HG03439 (cell line): ENCODE measurements around the gene LRFN5.
"Not testable (repeated sequence)": the region's sequence is repeated elsewhere in the genome, so short reads cannot be mapped to it uniquely, and the experiment has no call there.

ENCODE experiments used
- ATAC-seq: cut with Tn5 transposase; IDR thresholded peaks from one replicate; pipeline ENCODE4 v1.9.1; 2021; ENCODE audit warnings: mild to moderate bottlenecking, moderate library complexity; ENCODE audit not compliant: unreplicated experiment

LRFN5 gene

DNA sequence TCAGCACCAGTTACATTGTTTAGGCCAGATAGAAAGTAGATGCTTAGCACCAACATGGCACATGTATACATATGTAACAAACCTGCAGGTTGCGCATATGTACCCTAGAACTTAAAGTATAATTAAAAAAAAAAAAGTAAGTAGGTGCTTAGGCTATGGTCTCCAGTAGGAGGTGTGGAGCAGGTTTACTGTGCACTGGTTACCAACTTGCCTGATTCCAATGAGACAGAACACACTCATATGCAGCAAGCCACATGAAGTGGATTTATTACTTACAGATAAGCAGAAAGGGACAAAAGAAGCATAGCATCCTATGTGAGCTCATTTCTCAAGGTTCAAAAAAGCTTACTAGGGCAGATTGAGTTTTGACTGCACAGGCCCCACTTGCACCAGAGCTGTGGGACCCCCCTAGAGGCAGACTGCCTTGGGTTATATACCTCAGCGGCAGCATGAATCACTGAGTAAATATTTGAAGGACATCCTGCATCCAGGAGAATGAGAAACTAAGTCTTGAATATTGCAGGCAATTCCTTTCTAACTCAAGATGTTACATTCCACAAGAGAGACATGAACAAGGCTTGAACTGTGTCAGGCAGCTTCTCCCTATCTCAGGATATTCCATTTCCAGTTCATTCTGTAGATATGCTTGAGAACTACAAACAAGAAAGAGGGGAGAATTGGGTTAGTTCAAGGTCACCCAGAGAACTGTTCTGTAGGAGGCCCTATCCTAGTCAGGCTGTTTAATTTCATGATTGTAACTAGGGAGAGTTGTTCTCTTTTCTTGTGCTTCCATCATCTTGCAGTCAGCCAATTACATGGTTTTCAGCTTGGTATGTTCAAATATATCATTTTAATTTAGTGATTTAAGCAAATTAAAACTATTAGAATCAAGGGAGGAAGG is 30.1 kb downstream of the LRFN5 start:
- no peak for ATAC-seq

DNA sequence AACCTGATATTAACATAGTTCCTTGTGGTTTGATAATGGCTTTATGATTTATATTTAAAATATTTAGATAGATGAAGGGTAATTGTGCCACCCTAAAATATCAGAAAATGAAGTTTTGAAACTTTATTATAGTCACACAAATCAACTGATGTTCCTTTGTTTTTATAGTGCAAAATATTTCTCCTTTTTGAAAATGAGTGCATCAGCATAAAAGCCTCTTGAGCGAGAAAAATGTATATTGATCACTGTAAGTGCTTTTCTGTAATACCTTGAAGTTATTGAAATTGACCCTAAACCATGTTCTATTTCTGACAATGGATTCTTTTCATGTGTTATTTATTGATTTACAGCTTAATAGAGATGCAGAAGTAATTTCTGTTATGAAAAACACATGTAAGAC is 35.0 kb downstream of the LRFN5 start:
- ATAC-seq, result no peak

DNA sequence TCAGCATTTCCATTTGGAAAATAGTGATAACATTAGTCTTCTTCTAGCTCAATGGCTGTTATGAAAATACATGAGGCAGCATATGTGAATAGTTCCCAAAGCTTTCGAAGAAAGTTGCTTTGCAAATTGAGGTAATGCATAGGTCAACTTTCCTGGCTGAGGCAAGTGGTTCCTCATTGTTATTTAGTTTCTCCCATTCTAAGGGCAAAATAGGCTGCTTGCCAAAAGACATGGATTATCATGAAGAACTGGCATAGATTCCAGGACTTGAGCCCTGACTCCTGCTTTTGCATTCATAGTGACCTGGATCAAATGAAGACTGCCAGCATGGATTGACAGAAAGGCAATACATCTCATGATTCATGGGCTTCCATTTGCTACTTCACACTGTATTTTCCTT is 35.7 kb downstream of the LRFN5 start:
- no peak for ATAC-seq

DNA sequence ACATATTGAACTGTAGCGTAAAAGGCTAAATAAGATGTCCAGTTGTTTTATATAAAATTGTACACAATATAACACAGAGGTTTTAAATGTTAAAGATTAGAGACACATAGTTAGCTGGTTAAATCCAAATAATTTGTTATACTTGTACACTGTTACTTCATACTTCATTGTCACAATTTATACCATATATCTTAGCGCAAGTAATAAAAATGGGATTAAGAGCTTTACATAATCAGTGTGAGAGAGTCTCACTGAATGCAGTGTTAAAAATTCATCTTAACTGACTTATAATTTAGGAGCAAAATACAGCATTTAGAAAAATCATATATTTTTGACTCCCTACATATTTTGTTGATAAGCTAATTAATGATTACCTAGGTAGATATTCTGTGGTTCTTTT is 36.1 kb downstream of the LRFN5 start:
- ATAC-seq, result no peak

DNA sequence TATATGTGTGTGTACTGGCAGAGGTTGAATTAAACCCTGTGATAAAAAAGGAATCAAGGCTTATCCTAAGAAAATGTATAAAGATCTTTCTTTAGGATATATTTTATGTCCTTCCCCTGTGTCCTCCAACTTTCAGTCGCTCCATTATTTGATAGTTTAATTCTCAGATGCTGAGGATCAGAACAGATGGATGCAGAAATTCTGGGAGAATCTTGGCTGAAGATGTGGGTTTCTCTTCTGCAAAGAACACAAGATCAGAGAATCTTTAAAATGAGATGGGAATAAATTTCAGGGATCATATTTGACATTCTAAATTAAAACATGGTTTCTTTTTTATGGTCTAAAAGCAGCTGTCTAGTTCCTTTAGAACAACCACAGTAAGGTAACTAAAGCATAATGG is 37.9 kb downstream of the LRFN5 start:
- ATAC-seq, result no peak

DNA sequence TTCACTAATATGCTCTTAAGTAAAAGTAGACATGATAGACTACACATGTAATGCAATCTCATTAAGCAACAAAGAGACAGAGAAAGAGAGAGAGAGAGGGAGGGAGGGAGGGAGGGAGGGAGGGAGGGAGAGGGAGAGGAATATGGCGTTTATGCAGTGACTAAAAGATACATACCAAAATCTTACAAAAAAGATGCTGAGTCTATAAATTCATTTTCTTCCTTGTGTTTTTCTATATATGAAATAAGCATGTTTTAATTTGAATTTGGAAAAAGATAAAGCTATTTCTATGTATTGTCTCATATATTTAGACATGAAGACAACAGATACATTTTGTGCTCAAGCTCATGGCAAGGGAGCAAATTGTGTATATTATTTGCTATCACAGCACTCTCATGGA is 44.1 kb downstream of the LRFN5 start:
- no peak for ATAC-seq

DNA sequence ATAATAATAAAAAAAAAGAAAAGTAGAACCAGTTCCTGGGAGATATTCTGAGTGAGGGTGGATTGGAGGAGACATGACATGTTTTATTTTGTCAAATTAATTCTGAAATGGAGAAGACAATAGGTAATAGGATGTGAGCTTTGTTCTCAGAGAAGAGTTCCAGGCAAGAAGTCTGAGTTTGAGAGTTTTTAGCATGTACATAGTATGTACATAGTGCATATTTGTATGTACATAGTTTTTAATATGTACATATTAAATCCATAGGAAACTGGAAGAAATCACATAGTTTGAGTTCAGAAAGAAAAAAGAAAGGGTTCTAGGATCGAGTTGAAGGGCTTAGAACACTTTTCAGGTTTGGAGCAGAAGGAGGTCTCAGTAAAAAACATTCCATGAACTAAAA is 47.5 kb downstream of the LRFN5 start:
- no peak for ATAC-seq

DNA sequence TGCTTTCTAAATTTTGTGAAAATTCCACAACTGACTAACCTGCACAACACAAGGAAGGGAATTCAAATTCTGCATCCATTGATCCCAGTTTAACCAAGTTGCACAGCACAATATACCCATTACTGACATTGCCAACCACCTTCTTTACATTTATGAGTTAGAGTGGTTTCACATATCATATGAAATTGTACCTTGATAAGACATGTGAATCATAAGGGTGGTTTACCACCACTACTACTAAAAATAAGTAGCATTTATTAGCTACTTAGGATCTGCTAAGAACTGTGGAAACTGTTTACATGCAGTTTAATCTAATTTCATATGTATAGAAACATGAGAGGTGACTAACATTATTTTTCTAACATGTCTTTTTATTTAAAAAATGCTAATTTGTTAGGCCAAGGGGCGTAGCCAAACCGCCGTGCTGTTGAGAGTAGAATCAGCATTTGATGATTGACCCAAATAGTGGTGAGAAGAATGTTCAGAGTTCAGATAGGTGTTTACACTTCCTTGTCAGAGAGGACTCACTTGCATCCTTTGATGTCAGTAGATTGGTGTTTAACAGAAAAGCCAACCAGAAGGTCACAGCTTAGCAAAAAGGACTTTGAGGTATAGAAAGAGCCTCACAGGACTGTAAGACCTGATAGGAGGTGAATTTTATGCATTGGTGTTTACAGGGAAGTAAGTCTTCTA is 56.2 kb downstream of the LRFN5 start:
- no peak for ATAC-seq

DNA sequence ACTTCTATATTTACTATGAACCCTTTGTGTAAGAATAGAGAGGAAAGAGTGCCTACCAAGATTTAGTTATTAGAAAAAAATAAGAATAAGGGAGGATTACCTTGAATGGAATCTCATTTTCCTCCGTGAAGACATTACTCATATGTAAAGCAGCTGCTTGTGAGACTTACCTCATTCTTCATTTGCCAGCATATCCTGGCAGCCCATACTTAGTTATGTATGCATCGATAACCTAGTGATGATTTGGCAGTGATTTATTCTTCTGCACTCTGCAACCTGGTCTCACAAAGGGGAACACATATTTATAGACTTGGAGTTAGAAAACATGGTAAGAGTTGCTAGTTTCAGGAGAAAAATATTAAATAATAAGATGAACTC is 56.8 kb downstream of the LRFN5 start:
- no peak for ATAC-seq

DNA sequence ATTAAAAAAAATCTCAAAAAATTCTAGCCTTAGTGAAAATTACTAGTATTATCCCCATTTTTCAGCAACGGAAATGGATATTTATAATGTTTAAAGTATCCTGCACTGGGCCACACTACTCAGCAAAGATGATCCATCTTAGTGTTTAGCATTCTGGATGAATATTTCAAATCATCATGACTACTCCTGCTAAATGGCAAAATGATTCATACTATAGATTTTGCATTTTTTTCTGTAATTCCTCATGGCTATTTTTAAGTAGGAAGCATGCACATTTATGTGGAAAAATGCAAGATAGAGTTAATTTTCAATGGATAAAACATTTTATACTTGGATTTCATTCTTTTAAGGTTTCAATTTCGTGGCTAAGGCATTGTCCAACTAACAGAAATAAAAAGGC is 59.6 kb downstream of the LRFN5 start:
- no peak for ATAC-seq

DNA sequence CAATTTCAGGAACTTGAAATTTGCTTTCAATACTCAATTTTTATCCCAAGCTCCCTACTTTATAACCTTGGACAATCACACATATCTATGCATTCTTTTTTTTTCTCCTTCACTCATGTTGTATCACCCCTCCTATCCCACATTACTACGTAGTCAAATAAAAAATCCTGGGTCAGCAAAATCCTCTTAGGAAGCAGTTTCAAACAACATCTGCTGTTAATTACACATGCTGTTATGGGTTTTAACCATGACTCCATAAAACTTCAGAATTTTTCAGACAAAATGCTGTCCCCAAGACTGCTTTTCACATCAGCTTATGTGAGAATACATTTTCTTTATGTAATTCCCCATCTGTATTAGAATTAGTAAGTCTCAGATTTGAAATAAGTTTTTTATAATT is 61.7 kb downstream of the LRFN5 start:
- ATAC-seq, result no peak

DNA sequence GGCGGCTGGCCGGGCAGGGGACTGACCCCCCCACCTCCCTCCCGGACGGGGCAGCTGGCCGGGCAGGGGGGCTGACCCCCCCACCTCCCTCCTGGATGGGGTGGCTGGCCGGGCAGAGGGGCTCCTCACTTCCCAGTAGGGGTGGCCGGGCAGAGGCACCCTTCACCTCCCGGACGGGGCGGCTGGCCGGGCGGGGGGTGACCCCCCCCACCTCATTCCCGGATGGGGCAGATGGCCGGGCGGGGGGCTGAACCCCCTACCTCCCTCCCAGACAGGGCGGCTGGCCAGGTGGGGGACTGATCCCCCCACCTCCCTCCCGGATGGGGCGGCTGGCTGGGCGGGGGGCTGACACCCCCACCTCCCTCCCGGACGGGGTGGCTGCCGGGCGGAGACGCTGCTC is 66.9 kb downstream of the LRFN5 start:
- not testable (repeated sequence) for ATAC-seq

DNA sequence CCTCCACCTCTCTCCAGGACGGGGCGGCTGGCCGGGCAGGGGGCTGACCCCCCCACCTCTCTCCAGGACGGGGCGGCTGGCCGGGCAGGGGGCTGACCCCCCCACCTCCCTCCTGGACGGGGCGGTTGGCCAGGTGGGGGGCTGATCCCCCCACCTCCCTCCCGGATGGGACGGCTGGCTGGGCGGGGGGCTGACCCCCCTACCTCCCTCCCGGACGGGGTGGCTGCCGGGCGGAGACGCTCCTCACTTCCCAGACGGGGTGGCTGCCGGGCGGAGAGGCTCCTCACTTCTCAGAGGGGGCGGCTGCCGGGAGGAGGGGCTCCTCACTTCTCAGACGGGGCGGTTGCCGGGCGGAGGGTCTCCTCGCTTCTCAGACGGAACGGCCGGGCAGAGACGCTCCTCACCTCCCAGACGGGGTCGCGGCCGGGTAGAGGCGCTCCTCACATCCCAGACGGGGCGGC is 67.9 kb downstream of the LRFN5 start:
- not testable (repeated sequence) for ATAC-seq

DNA sequence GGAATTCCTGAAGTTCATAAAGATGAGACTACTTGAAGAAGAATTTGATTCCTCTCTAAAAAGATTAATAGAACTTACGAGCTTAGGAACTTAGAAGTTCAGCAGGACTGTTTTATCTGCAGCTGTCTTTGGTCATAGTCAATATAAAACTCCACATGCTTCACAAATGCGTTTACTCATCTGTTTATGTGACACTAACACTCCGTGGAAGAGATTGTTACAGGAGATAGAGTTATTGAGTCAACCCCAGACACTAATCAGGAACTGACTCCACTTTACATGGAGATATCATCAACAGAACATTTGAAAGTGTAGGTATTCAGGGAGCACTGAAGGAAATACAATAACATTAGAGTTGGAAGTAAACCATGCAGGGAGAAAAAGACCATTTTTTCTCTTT is 92.8 kb downstream of the LRFN5 start:
- ATAC-seq, result no peak

DNA sequence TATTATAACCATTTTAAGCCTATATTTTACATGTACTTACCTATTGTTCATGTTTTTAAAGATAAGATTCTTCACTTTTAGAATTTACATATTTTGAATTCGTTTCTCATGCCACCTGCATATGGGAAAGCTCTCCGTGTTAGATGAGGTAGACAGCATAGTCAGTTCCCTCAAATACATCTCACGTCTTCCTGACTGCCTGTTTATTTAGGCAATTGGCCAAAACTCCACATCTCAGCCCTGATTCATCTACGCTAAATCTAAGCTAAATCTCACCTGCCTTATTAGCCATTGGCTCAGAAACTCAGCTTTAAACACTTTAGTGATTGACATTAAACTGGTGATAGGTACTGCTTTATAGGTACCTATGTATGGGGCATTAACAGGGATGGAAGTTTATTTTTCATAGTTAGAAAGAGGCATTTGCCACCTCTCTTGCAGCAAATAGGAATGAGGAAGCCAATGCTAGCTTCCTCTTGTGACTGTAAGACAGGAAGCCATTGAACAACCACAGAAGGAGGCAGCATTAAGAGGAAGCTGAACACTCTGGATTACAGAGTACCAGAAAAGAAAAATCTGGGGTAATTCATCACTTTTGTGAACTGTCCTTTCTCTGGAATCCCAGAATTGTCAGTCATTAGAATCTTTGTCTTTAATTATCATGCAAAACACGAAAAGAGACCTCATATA is 111.9 kb downstream of the LRFN5 start:
- ATAC-seq, result no peak

DNA sequence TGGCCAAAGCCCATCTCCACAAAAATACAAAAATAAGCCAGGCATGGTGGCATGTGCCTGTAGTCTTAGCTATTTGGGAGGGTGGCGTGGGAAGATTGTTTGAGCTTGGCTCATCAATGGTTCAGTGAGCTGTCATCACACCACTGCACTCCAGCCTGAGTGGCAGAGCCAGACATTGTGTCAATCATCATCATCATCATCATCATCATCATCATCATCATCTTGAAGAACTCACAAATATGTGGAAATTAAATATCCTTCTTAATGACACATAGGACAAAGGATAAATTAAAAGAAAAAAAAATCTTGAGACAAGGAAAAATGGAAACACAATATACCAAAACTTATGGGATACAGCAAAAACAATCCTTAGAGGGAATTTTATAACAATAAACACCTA is 132.5 kb downstream of the LRFN5 start:
- no peak for ATAC-seq

DNA sequence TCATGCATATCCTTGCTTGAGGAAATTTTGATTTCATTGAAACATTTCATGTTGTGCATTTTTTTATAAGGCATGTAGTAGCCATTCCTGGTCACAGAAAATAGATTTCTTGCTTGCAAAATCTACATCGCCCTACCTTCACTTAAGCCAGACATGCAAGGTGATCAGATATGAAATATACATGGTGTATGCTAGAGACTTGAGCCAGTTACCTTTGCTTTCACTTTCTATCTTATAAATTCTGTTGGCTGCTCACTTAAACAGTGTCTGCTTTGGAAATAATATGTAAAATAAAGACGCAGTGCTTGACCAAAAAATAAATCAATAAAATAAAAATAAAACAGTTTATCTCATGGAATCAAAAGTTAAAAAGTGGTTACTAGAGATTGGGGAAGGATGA is 136.5 kb downstream of the LRFN5 start:
- ATAC-seq, result no peak

DNA sequence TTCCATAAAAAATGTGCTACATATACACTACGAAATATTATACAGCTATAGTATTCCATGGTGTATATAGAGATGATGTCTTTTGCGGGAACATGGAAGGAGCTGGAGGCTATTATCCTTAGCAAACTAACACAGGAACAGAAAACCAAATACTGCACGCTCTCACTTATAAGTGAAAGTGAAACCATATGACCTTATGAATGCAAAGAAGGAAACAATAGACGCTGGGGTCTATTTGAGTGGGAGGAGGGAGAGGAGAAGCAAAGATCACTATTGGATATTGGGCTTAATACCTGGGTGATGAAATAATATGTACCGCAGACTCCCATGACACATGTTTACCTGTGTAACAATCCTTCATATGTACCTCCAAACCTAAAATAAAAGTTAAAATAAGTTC is 142.8 kb downstream of the LRFN5 start:
- ATAC-seq, result no peak

DNA sequence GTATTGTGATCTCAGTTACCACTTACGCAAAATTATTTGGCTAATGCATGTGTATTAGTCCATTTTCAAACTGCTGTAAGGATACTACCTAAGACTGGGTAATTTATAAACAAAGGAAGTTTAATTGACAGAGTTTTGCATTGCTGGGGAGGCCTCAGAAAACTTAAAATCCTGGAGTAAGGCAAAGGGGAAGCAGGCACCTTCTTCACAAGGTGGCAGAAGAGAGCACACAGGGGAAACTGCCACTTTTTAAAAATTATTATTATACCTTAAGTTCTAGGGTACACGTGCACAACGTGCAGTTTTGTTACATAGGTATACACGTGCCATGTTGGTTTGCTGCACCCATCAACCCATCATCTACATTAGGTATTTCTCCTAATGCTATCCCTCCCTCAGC is 143.9 kb downstream of the LRFN5 start:
- ATAC-seq, result not testable (repeated sequence)

DNA sequence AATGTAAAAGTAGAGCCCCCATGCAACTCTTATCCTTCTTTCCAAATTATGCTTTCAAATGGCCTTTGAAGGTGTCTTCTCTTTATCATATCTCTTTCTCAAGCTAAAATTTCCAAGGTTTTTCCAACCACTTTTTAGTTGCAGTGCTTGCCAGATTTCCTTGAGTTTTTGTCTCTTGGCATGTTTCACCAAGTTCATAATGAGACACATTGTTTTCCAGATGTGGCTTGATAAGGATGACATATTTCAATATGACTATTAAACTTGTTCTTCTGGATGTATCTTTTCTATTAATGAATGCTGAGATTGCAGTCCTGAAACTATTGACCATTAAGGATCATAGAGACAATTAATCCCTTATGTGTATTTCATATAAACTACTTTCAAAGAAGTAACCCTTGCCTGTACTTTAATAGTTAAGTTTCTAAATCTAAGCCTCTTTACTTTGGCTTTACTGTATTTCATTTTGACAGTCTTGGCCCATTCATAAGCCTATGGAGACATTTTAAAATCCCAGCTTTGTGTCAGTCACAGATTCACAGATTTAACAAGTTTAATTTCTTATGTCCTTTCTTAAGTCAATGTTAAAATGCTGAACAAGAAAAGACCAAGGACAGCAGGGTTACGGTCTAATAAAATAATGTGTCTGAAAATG is 151.5 kb downstream of the LRFN5 start:
- no peak for ATAC-seq

DNA sequence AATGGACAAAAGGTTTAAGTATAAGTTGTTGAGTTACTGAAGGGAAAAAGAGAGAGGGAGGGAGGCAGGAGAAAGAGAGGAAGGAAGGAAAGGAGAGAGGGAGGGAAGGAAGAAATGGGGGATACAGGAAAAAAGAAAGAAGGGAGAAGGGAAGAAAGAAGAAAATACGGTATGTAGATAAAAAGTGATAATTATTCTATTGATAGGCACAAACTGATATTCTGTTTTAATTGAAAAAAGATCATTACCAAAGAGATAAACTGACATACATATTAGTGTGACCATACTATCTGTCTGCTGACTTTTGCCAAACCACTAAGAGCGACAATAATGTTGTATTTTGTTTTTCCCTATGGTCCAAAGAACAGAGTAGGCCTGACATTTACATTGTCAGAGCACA is 154.5 kb downstream of the LRFN5 start:
- no peak for ATAC-seq
